ENCODE results near the gene RNF150.

GRCh38 chr4:141046255-141046654, 87.0 kb downstream of the RNF150 start:
- no peak for TF ChIP-seq CTCF (IDR thresholded peaks at IDR 0.05)
- no peak for TF ChIP-seq POLR2A (IDR thresholded peaks at IDR 0.05)

Data from stomach (tissue), 4 donors.